Caco-2 (cell line): ENCODE results near the gene ZFP91. TPM values are rescaled to one million over a fixed set of nuclear protein-coding genes. Genes with fewer than 3 reads are reported as not detected.

ENCODE experiments used
- BruUV-seq: library from RNA; stranded (reverse); fragments of 400-500 nt; replicated peaks from 2 replicates; lab custom pipeline; 2021; lab: Mats Ljungman, UMichigan
- CTCF ChIA-PET: fragments of 300-600 bp; sonication (Branson Sonifier 250); formaldehyde crosslinking; loops from one replicate; lab custom pipeline; 2022; ENCODE audit warnings: antibody characterized with exemption; lab: Charles Lee
- POLR2A ChIA-PET: fragments of 300-600 bp; sonication (Branson Sonifier 250); formaldehyde crosslinking; loops from one replicate; lab custom pipeline; 2022; ENCODE audit warnings: antibody characterized with exemption; lab: Charles Lee
- DNase-seq, 2 experiments: peaks; one replicate each; pipeline versions ENCODE4 v3.0.0 to v3.0.0-alpha.2; 2020 to 2022
- H3K27me3 ChIP-seq: replicated peaks from 2 replicates; pipeline ENCODE4 v1.6.0; 2011; ENCODE audit warnings: low read length; ENCODE audit not compliant: control insufficient read depth, insufficient read depth
- H3K36me3 ChIP-seq: 2 replicates; pipeline ENCODE4 v1.5.1; 2011; ENCODE audit warnings: low read length; ENCODE audit not compliant: control insufficient read depth, insufficient read depth
- H3K4me1 ChIP-seq: fragments of 250-450 bp; sonication (Bioruptor Pico); 2 replicates; pipeline ENCODE4 v1.5.1; 2020; ENCODE audit warnings: mild to moderate bottlenecking
- H3K4me3 ChIP-seq: 2 replicates; pipeline ENCODE4 v1.5.1; 2011; ENCODE audit warnings: low read depth, mild to moderate bottlenecking, control low read depth, low read length
- H3K9me3 ChIP-seq: fragments of 250-450 bp; sonication (Bioruptor Pico); 2 replicates; pipeline ENCODE4 v1.5.1; 2020; ENCODE audit warnings: mild to moderate bottlenecking, moderate library complexity
- H3K27ac Mint-ChIP-seq: one replicate; pipeline ENCODE4 v1.8.0; 2022; ENCODE audit warnings: mixed read lengths; ENCODE audit not compliant: unreplicated experiment
- H3K27me3 Mint-ChIP-seq: one replicate; pipeline ENCODE4 v1.8.0; 2022; ENCODE audit warnings: mixed read lengths; ENCODE audit not compliant: insufficient read depth, unreplicated experiment
- H3K36me3 Mint-ChIP-seq: one replicate; pipeline ENCODE4 v1.8.0; 2022; ENCODE audit warnings: mild to moderate bottlenecking, mixed read lengths; ENCODE audit not compliant: insufficient read depth, unreplicated experiment
- H3K4me1 Mint-ChIP-seq: one replicate; pipeline ENCODE4 v1.8.0; 2022; ENCODE audit warnings: low read depth, mixed read lengths; ENCODE audit not compliant: unreplicated experiment
- H3K4me3 Mint-ChIP-seq: one replicate; pipeline ENCODE4 v1.8.0; 2022; ENCODE audit warnings: mild to moderate bottlenecking, moderate library complexity, mixed read lengths; ENCODE audit not compliant: unreplicated experiment
- H3K9me3 Mint-ChIP-seq: one replicate; pipeline ENCODE4 v1.8.0; 2022; ENCODE audit warnings: mixed read lengths; ENCODE audit not compliant: unreplicated experiment
- intact Hi-C: fragments of 100-400 bp; cut with micrococcal nuclease; formaldehyde crosslinking; loops from one replicate; pipeline ENCODE4 v1.10.0; 2022; ENCODE audit not compliant: unreplicated experiment
- total RNA-seq: library from RNA; stranded (reverse); gene quantifications from 2 replicates; pipeline ENCODE4 v1.2.3, GENCODE V29; 2022
- TF ChIP-seq, protein P1 (sequence below), 2 experiments: fragments of 200-600 bp in 1 of 2; IDR thresholded peaks; 1 replicate in 1 of 2; 2 replicates in 1 of 2; pipeline versions ENCODE4 v1.5.1 to v1.8.0; 2011 to 2022; ENCODE audit warnings: antibody characterized with exemption in 1 of 2, control low read depth in 1 of 2, inconsistent platforms in 1 of 2, low read depth in 1 of 2, low read length in 1 of 2, mild to moderate bottlenecking in 1 of 2, moderate library complexity in 1 of 2; ENCODE audit not compliant: insufficient read depth in 1 of 2, severe bottlenecking in 1 of 2, unreplicated experiment in 1 of 2

Gene ZFP91
- total RNA-seq, 1 experiment from 2014 or later = 40.6 TPM

DNA sequence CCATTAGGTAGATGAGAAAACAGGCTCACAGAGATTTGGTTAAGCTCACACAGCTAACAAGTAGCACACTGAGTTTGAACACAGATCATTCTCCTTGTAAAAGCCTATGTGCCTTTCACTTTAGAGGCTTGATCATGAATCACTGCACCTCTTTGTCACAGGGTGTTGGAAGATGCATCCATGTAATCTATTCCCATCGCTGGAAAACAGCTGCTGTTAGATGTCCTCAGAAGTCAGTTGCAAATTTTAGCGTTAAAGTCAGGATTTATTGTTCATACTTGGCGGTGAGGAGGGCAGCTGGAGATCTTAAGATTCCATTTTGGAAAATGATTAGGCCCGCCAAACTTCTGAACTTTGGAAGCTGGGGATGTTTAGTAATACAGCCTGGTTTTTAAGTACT lies 46.2 kb downstream of the ZFP91 start:
- H3K27ac Mint-ChIP-seq = no peak overlapping the region
- H3K27me3 ChIP-seq = no peaks in the 10 kb centered on the region
- ChIA-PET CTCF (no interaction called here), POLR2A (no interaction called here)
- H3K4me1 ChIP-seq = no peaks in the 10 kb centered on the region
- H3K4me3 ChIP-seq = no peak overlapping the region
- H3K4me3 Mint-ChIP-seq = no peak overlapping the region
- no TSS peak for BruUV-seq
- TF ChIP-seq, protein P1, sequence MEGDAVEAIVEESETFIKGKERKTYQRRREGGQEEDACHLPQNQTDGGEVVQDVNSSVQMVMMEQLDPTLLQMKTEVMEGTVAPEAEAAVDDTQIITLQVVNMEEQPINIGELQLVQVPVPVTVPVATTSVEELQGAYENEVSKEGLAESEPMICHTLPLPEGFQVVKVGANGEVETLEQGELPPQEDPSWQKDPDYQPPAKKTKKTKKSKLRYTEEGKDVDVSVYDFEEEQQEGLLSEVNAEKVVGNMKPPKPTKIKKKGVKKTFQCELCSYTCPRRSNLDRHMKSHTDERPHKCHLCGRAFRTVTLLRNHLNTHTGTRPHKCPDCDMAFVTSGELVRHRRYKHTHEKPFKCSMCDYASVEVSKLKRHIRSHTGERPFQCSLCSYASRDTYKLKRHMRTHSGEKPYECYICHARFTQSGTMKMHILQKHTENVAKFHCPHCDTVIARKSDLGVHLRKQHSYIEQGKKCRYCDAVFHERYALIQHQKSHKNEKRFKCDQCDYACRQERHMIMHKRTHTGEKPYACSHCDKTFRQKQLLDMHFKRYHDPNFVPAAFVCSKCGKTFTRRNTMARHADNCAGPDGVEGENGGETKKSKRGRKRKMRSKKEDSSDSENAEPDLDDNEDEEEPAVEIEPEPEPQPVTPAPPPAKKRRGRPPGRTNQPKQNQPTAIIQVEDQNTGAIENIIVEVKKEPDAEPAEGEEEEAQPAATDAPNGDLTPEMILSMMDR (IDR thresholded peaks at IDR 0.05; ENCODE audit: insufficient read depth in 1 of 2, low read depth in 1 of 2, low read length in 1 of 2, severe bottlenecking in 1 of 2, unreplicated experiment in 1 of 2) = no peak
- no peaks in the 10 kb centered on the region for H3K9me3 Mint-ChIP-seq
- H3K36me3 ChIP-seq = peaks cover 3% of the 10 kb centered on the region
- H3K9me3 ChIP-seq = no peaks in the 10 kb centered on the region
- H3K27me3 Mint-ChIP-seq = no peaks in the 10 kb centered on the region
- intact Hi-C loops = no loop called here
- no peak for DNase-seq
- H3K4me1 Mint-ChIP-seq = no peaks in the 10 kb centered on the region
- peaks cover 51% of the 10 kb centered on the region for H3K36me3 Mint-ChIP-seq

DNA sequence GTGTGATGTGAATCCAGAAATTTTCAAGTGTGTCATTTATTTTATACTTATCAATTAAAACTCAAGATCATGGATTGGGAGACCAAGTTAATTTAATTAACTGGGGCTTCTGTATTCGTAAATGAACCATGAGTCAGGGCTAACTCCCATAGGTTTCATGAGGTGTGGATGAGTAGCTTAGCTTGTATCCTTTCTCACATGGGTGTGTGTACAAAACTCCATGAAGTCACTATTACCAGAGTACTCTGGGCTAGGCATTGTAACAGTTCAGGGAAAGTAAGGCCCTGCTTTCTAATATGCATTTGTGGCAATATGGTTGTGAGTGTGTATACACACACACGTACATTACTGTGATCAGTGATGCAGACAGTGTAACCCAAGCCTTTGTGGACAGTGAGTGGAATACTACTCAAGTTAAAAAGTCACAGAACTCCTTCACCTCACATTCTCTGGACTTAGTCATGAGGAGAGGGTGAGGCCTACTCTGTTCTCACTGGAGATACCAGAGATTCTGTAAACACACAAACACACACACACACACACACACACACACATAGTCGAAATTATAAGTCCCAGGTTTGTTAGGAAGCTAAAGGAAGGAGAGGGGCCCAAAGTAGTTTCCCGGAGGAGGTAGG lies 47.1 kb downstream of the ZFP91 start:
- H3K4me1 Mint-ChIP-seq = no peaks in the 10 kb centered on the region
- ChIA-PET CTCF (no interaction called here), POLR2A (no interaction called here)
- intact Hi-C loops = no loop called here
- no peaks in the 10 kb centered on the region for H3K27me3 Mint-ChIP-seq
- no peak overlapping the region for H3K4me3 ChIP-seq
- TF ChIP-seq, protein P1 (IDR thresholded peaks at IDR 0.05; ENCODE audit: insufficient read depth in 1 of 2, low read depth in 1 of 2, low read length in 1 of 2, severe bottlenecking in 1 of 2, unreplicated experiment in 1 of 2) = no peak
- no peak for DNase-seq
- H3K27me3 ChIP-seq = no peaks in the 10 kb centered on the region
- no TSS peak for BruUV-seq
- H3K9me3 Mint-ChIP-seq = no peaks in the 10 kb centered on the region
- H3K4me3 Mint-ChIP-seq = no peak overlapping the region
- H3K4me1 ChIP-seq = no peaks in the 10 kb centered on the region
- no peak overlapping the region for H3K27ac Mint-ChIP-seq
- no peaks in the 10 kb centered on the region for H3K9me3 ChIP-seq
- H3K36me3 Mint-ChIP-seq = peaks cover 47% of the 10 kb centered on the region
- H3K36me3 ChIP-seq = peaks cover 3% of the 10 kb centered on the region

DNA sequence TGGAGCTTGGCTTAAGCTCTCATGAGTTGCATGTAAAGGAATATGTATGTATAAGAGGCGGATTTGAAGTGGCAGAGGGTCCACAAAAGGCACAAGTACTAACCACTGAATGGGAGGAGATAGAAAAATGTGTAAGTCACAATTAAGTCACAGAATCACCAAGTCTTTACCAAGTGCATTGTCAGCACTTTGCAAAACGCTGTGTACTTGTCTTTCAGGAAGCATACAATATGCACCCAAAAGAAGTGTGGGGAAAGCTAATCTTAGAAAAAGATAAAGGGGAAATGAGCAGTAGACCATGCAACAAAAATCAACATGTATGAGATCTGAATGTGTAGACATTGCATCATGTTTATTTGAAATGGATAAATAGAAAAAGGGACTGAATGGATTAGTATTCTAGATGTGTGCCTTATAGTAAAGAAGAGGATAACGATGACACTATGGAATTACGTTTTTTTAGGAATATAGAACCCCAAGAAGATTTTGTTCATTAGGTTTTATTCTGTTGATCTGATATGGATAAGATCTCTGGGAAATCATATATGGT lies 48.1 kb downstream of the ZFP91 start:
- Mint-ChIP-seq H3K9me3 (no peaks in the 10 kb centered on the region), H3K4me1 (no peaks in the 10 kb centered on the region), H3K36me3 (peaks cover 46% of the 10 kb centered on the region), H3K4me3 (no peak overlapping the region), H3K27ac (no peak overlapping the region), H3K27me3 (no peaks in the 10 kb centered on the region)
- peaks cover 3% of the 10 kb centered on the region; the same call in 1 of the 2 replicates for H3K36me3 ChIP-seq
- TF ChIP-seq, protein P1 (IDR thresholded peaks at IDR 0.05; ENCODE audit: insufficient read depth in 1 of 2, low read depth in 1 of 2, low read length in 1 of 2, severe bottlenecking in 1 of 2, unreplicated experiment in 1 of 2) = no peak
- BruUV-seq = no TSS peak
- no peaks in the 10 kb centered on the region for H3K4me1 ChIP-seq
- intact Hi-C loops = no loop called here
- H3K27me3 ChIP-seq = no peaks in the 10 kb centered on the region
- H3K4me3 ChIP-seq = no peak overlapping the region
- H3K9me3 ChIP-seq = no peaks in the 10 kb centered on the region
- DNase-seq = no peak
- POLR2A ChIA-PET = no interaction called here
- CTCF ChIA-PET = no interaction called here
